GM18868 (cell line): ENCODE measurements around the gene PROSER2.
A peak's percentile ranks its signal among the peaks of the same experiment; 100 is the strongest.
"Not testable (repeated sequence)": the region's sequence is repeated elsewhere in the genome, so short reads cannot be mapped to it uniquely, and the experiment has no call there.

Experiments used
- ATAC-seq: cut with Tn5 transposase; IDR thresholded peaks from one replicate; pipeline ENCODE4 v1.9.1; 2021; ENCODE audit warnings: mild to moderate bottlenecking, moderate library complexity; ENCODE audit not compliant: unreplicated experiment

PROSER2 gene

DNA sequence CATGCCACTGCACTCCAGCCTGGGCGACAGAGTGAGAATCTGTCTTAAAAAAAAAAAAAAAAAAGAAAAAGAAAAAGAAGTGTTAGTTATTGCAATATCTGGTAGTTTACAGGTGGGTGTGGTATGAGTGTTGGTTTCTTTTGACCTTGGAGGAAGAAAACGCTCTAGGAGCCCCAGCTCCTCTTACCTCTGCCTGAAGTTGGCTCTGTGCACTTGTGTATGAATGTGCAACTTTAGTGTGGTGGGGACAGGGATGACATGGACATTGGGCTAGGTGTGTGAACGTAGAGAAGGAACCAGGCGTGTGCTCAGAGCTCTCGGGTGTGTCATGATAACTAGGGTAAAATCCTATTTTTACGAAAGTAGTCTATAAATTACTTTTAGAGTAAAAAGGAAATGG, 11.9 kb downstream of the PROSER2 start:
- ATAC-seq: no peak

DNA sequence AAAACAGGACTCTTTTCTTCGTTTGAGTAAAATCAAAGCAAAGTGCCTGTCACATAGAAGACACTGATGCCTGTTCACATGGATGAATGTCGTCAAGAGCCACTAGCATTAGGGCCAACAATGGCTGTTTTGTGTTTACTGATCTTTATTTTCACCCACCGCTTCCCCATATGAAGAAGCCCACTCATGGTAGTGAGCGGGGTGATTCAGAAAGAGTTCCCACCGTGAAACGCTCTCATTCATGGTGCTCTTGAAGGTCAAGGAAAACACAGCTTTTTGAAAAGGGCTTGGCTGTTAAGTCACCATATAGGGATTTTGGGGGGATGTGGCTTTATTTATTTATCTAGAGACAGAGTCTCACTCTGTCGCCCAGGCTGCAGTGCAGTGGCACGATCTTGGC, 12.5 kb downstream of the PROSER2 start:
- ATAC-seq: no peak

DNA sequence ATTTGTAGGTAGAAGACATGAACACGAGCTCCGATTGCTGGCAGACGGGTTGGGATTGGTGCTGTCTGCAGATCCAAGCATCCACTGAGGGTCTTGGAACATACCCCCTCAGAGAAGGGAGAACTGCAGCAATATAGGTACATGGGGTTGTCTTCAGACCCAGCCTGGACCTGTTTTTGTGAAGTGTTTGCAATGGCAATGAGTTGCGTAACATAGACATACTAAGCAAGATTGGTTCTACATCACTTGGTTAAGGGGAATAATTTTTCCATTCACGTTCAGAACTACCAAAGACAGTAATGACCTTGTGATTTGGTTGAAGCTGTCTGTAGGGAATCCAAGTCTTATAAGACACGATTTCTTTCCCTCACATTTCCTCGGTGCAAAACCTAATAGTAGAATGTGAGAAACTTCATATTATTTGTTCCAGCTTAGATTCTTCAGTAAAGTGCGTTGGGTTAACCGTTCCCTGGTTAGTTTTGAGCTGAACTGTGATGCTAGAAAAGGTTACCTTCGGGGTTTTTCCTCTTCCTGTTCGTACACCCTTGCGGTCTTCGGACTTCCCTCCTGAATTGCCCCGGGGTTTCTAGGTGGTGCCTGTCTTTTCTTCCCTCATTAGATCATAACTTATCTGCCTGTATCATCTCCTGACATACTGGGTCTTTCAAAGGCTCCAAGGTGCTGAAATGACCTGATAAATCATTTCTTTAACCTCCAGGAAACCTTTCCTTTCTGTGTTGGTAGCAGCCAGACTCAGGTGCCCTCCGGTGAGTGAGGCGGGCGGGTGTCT, 14.4 kb downstream of the PROSER2 start:
- no peak for ATAC-seq

DNA sequence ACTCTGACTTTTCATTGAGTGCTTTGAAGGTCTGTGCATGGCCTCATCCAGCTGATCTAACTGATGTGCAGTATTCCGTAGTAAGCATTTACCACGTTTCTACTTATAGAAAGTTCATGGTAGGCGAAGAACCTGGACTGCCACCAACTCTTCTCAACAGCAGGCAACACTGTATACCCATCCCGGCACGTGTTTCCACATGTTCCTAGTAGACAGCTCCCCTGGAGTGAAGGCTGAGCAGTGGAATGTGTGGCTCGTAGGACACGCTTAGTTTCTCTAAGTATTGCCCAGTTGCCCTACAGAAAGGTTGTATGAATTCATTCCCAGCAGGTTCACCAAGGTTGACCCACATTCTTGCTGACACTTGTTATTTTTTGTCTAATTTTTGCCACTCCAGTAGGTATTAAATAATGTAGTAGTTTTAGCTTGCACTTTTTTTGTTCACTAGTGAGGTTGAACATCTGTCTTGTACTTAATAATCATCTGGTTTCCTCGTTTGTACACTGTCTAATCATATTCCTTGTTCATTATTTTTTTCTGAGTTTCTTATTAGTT, 15.2 kb downstream of the PROSER2 start:
- no peak for ATAC-seq

DNA sequence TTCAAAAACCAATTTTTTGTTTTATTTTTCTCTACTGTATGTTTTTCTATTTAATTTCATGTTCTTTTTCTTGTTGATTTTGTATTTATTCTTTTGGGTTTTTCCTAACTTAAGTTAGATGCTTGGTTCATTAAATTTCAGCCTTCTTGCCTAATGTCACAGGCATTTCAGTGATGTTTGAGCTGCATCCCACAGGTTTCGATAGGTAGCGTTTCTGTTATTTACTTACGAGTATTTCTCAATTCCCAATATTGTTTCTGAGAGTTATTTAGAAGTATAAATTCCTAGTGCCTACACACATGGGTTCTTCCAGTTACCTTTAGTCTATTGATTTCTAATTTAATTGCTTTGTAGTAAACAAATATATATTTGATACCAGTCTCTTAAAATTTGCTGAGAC, 18.2 kb downstream of the PROSER2 start:
- ATAC-seq: no peak

DNA sequence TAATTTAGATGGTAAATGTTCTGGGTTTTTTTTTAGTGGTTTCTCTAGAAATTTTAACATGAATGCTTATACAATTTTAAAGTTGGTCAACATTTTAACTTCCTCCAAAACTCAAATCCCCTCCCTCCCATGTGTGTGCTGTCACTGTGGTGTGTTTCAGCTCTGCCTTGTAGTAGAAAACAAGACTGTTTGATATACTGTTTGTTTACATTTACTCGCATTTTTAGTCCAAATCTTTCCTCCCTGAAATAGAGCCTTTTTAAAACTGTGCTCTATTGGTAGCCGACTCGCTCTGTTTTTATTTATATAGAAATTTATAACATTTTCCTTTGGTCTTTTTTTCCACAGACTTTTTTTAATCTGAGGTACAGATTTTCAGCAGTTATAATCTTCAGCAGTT, 19.3 kb downstream of the PROSER2 start:
- no peak for ATAC-seq

DNA sequence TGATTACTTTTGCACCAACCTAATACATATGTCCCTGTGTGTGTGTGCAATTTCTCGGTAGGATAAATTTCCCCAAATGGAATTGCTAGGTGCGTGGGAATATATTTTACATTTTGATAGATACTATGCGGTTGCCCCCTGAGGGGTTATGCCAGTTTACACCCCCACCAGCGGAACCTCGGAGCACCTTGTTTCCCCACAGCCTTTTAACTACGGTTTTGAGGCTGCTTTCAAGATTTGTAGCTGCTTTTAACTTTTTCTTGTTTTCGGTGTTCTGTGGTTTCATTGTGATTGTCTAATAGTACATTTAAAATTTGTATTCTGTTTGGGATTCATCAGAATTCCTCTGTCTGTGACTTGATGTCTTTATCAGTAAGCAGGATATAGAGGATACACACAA, 22.0 kb downstream of the PROSER2 start:
- no peak for ATAC-seq

DNA sequence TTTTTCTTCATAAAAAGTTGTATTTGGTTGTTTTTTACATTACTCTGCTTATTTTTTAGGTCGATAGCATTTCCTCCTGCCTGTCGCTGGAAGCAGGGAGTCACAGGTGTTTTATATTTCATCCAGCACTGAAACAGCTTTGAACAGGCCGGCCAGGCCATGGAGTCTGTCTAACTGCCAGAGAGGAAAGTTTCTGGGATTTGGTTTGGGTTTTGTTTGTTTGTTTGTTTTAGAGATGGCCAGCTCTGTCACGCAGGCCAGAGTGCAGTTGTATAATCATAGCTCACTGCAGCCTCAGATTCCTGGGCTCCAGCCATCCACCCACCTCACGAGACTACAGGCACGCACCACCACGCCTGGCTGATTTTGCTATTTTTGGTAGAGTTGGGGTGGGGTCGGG, 23.4 kb downstream of the PROSER2 start:
- ATAC-seq: no peak

DNA sequence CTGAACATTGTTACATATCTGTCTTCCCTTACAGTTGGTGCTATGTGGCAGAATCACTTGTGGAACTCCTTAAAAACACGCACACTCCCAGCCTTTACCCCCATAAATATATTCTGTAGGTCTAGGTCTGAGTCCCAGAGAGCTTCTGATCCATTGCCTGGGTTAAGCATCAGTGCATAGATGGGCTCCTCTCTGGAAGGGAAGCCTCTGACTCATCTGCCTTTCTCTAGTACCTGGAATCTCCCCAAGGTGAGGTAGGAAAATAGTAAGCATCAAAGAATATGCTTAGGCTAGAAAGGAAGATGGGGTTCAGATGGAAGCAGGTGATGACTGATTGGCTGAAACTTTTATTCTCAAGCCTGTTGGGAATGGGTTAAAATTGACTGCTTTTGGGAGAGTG, 26.1 kb downstream of the PROSER2 start:
- ATAC-seq: no peak

DNA sequence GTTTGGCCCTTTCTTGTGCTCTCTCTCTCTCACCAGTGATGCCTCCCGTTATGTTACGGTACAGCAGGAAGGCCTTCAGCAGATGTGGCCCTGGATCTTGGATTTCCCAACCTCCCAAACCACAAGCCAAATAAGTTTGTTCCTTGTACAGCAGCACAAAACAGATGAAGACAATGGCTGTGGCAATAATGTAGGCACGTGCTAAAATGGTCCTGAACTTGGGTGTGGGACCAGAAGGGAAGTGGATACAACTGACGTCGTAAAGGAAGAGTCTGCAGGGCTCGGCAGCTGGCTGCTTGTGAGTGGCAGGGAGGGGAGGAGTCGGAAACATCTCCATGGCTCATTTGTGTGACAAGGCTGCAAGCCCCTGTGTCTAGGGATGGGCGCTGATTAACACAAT, 26.8 kb downstream of the PROSER2 start:
- no peak for ATAC-seq

DNA sequence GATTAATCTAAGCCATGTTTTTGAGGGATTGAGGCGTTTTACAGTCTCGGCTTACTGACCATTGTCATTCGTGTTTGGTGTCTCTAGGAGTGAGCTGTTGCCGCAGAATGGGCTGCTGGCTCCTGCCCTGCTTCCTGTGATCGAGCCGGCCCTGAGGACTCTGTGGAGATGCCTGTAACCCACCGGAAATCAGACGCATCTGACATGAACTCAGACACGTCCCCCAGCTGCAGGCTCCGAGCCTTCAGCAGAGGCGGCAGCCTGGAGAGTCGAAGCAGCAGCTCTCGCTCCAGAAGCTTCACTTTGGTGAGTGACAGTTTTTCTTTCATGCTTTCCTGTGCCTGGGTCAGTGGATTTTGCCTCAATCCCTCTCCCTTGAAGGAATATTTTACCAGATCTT, 28.8 kb downstream of the PROSER2 start:
- ATAC-seq: no peak

DNA sequence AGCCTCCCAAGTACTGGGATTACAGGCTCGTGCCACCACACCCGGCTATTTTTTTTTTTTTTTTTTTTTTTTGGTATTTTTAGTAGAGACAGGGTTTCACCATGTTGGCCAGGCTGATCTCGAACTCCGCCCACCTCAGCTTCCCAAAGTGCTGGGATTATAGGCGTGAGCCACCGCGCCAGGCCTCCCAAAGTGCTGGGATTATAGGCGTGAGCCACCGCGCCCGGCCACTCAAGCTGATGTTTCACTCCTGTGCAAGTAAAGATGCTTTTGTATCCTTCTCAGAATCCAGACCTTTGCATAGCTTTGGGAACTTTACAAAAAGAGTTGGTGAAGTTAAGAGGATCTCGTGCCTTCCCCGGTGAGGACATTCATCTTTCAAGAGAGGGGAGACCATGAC, 29.5 kb downstream of the PROSER2 start:
- not testable (repeated sequence) for ATAC-seq

DNA sequence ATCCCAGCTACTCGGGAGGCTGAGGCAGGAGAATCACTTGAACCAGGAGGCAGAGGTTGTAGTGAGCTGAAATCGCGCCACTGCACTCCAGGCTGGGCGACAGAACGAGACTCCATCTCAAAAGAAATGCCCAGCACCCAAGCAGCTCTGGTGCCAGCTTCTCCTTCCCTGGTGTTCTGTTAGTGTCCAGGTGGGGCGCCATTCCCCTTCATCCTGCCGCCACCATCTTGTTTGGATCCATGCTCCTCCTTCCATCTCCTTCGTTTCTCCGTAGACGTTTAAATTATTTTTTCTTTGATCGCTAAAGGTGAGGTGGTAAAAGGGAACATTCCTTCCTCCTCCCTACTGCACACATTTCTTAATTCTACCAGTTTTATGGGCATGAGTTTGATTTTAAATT, 30.3 kb downstream of the PROSER2 start:
- no peak for ATAC-seq

DNA sequence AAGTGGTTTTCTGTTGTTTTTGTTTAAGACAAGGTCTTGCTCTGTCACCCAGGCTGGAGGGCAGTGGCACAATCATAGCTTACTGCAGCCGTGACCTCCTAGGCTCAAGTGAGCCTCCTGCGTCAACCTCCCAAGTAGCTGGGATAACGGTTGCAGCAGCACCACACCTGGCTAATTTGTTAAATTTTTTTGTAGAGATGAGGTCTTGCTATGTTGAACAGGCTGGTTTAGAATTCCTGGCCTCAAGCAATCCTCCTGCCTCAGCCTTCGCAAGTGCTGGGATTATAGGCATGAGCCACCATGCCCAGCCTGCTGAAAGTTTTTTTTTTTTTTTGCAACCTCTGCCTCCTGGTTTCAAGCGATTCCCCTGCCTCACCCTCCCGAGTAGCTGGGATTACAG, 31.1 kb downstream of the PROSER2 start:
- ATAC-seq: no peak

DNA sequence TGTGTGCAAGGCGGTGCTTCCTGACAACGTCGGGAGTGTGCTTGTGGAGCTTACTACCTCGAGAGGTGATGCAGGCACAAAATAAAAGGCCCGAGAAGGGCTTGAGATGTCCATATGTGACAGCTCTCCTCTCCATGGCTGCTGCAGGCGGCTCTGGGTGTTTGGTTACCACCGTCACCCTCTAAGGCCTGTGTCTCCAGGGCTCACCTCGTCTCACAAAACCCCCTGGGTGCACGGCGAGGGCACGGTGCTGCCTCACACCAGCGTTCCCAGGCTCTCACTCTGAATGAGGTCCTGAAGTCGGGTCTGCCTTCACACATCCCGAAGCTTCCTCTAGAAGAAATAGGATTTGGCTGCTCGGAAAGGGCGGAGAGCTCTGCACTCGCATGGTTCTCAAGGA, 32.9 kb downstream of the PROSER2 start:
- ATAC-seq: no peak

DNA sequence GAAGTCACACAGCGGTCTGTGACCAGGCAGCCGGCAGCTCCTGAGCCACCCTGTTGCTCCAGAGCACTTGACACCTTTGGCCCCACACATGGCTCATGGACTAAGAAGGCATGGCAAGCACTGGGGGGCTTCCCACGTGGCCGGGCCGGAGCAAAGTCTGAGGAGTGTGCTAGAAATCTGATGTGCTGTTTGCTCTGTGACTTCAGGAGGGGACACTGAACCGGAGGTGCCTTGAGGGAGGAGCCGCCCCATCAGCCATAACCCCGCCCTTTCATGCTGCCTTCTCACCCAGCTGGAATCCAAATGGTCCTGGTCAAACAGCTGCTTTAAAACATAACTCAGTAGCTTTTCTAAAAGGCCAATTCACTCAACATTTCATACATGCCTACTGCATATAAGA, 33.5 kb downstream of the PROSER2 start:
- no peak for ATAC-seq

DNA sequence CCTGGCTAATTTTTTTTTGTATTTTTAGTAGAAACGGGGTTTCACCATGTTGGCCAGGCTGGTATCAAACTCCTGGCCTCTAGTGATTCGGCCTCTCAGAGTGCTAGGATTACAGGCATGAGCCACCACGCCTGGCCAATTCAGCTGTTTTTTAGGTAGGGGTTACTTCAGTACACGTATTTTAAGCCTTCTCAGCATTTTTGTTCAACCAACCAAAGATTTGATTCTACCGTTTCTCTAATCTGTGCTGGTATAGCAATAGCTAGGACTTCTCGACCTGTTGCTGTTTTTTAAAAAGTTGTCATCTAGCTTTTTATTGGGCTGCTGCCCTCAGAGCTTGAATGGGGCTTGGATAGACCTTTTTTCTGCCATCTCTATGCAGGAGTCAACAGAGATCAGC, 34.9 kb downstream of the PROSER2 start:
- ATAC-seq: no peak

DNA sequence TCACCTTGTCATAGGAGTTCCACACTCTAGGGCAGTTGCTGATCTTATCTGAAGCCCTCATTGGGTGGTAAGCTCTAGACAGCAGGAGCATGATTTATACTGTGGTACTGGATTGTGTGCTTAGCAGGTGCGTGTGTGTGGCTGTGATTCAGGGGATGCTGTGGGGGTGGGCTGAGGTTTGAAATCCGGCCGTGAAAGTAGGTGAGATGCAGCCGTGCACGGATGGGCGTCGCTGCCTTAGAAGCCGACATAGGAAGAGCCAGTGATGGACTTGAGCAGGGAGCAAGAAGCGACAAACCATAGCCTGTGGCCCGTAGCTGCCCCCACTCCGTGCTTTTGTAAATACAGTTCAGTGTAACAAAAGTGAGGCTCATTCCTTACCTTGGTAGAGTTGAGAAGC, 38.2 kb downstream of the PROSER2 start:
- no peak for ATAC-seq

DNA sequence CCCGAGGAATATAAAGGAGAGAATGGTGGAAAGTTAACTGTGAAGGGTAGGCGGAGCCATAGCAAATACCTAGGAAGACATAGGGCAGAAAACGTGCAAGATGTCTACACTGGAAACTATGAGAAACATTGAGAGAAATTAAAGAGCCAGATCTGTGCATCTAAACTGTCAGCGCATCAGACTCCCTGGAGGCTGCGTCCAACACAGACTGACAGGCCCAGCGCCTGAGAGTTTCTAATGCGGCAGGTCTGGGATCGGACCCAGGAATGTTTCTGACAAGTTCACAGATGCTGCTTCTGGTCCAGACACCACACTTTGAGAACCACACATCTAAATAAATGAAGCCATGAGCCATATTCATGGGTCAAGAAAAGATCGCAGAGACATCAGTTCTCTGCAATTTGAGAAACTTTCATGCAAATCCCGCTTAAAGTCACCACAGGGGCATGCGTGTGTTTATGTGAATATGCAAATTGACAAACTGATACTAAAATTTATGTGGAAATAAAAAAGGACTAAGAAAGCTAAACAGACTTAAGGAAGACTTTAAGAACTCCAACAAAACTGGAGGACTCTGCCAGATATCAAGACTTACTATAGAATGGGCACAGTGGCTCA, 38.8 kb downstream of the PROSER2 start:
- ATAC-seq: no peak

DNA sequence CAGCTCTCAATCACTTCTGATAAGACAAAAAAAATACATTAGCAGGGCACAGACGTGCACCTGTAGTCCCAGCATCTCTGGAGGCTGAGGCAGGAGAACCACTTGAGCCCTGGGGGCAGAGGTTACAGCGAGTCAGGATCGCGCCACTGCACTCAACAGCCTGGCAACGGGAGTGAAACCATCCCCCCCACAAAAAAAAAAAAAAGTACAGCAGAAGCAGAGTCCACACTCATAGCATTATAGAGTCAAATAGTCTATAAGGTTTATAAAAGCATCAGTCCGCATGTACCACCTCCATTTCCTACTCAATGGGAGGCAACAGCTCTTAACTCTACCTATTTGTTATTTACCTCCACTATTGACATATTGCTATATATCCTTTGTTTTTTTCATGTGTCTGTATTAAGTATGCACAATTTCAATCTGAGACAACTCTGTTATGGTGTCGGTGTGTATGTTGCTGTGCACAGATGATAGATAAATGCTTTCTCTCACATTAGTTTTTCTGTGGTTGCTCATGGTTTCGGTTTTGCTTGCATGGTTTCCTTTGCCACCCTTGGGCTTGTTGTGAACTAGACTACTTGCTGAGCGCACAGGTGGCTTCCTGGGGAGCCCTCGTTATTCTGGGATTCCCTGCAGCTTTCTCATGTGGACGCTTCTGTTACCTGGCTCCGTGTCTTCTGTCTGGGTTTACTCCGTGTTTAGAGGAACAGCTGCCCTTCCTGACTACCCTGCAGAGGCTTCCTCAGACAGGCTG, 40.4 kb downstream of the PROSER2 start:
- ATAC-seq: peak; percentile 95

DNA sequence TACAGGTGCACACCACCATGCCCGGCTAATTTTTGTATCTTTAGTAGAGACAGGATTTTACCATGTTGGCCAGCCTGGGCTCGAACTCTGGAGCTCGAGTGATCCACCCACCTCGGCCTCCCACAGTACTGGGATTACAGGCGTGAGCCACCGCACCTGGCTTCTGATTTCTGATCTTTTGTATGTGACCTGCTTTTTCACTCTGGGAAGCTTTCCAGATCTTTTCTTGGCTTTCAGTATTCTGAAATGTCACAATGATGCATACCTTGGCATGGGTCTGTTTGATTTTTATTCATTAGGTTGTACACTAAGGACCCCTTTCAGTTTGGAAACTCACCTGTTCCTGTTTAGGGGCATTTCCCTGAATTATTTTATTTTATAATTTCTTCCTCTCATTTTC, 41.6 kb downstream of the PROSER2 start:
- no peak for ATAC-seq

DNA sequence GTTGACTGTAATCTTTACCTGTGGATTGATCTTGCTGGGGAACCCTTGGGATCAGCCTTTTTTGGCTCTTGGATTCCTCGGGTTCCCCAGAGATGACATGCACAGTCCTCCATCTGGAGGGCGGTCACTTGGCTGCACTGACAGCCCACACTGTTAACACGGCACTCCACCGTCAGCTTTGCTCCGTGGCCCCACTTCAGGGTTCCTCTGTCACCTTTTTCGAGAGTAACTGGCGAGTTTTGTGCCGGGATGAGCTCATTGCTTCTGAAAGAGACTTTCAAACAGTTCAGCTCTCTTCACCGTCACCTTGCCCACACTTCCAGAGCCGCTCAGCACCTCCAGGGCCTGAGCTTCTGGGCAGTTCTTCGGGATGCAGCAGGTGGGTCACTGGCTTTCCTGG, 42.4 kb downstream of the PROSER2 start:
- no peak for ATAC-seq
